Measurements from ENCODE around the gene TIMM17B.

GRCh38 chrX:48942895-48943294 lies 45.3 kb upstream of the TIMM17B start:
- TF ChIP-seq, protein P1, sequence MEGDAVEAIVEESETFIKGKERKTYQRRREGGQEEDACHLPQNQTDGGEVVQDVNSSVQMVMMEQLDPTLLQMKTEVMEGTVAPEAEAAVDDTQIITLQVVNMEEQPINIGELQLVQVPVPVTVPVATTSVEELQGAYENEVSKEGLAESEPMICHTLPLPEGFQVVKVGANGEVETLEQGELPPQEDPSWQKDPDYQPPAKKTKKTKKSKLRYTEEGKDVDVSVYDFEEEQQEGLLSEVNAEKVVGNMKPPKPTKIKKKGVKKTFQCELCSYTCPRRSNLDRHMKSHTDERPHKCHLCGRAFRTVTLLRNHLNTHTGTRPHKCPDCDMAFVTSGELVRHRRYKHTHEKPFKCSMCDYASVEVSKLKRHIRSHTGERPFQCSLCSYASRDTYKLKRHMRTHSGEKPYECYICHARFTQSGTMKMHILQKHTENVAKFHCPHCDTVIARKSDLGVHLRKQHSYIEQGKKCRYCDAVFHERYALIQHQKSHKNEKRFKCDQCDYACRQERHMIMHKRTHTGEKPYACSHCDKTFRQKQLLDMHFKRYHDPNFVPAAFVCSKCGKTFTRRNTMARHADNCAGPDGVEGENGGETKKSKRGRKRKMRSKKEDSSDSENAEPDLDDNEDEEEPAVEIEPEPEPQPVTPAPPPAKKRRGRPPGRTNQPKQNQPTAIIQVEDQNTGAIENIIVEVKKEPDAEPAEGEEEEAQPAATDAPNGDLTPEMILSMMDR (IDR thresholded peaks at IDR 0.05): no peak
- no peak for TF ChIP-seq ZFX (IDR thresholded peaks at IDR 0.05; ENCODE audit: borderline replicate concordance)

All from 22Rv1 (cell line).